Choroid plexus epithelial cell (primary cell): ENCODE results near the gene CHST13.
"Not testable (repeated sequence)": the region's sequence is repeated elsewhere in the genome, so short reads cannot be mapped to it uniquely, and the experiment has no call there.

Experiments used
- DNase-seq: peaks from one replicate; pipeline ENCODE4 v3.0.0-alpha.2; 2010; ENCODE audit warnings: low read depth
- H3K4me3 ChIP-seq: 2 replicates; pipeline ENCODE4 v1.5.1; 2011; ENCODE audit warnings: low read depth, mild to moderate bottlenecking, control low read depth, low read length, moderate library complexity
- CTCF ChIP-seq: conservative IDR thresholded peaks from 2 replicates; pipeline ENCODE4 v1.5.1; 2011; ENCODE audit warnings: low read depth, mild to moderate bottlenecking, control low read depth, inconsistent platforms, low read length, moderate library complexity

The CHST13 gene

GRCh38 chr3:126577261-126577660 lies 53.3 kb downstream of the CHST13 start:
- no peak for DNase-seq
- TF ChIP-seq CTCF, result no peak

GRCh38 chr3:126578702-126579101 lies 54.7 kb downstream of the CHST13 start:
- TF ChIP-seq CTCF, result no peak
- DNase-seq, result no peak
- H3K4me3 ChIP-seq, result no peak overlapping the region

More at GRCh38 chr3:126577261-126577660, 53.3 kb downstream of the CHST13 start:
- no peak overlapping the region for H3K4me3 ChIP-seq

GRCh38 chr3:126580746-126581145 lies 56.8 kb downstream of the CHST13 start:
- no peak for DNase-seq
- no peak for TF ChIP-seq CTCF

GRCh38 chr3:126581569-126581968 lies 57.6 kb downstream of the CHST13 start:
- TF ChIP-seq CTCF, result no peak
- no peak overlapping the region for H3K4me3 ChIP-seq
- DNase-seq, result no peak

More at GRCh38 chr3:126580746-126581145, 56.8 kb downstream of the CHST13 start:
- no peak overlapping the region for H3K4me3 ChIP-seq

- DNase-seq, result no peak
- TF ChIP-seq CTCF, result no peak
- H3K4me3 ChIP-seq, result no peak overlapping the region
These were observed 58.4 kb downstream of the CHST13 start for GRCh38 chr3:126582311-126582710.

- not testable (repeated sequence) for DNase-seq, H3K4me3 ChIP-seq
These were observed 67.6 kb downstream of the CHST13 start for GRCh38 chr3:126591515-126591914.
